Keratinocyte (primary cell): ENCODE measurements around the gene MRGPRF. TPM values are rescaled to one million over a fixed set of nuclear protein-coding genes. Genes with fewer than 3 reads are reported as not detected.
"Not testable (repeated sequence)": the region's sequence is repeated elsewhere in the genome, so short reads cannot be mapped to it uniquely, and the experiment has no call there.

Experiments
- DNase-seq: peaks from one replicate; pipeline ENCODE4 v3.0.0-alpha.2; 2011; ENCODE audit warnings: low read depth, missing footprints, low spot score
- FAIRE-seq: peaks from 2 replicates; lab custom pipeline; 2011; peaks lifted over from hg19 to GRCh38; lab: Jason Lieb, UNC
- H2AFZ ChIP-seq: 2 replicates; pipeline ENCODE4 v1.6.0; 2012; ENCODE audit warnings: low read length, control low read depth, inconsistent platforms; ENCODE audit not compliant: control insufficient read depth
- H3K27ac ChIP-seq: 2 replicates; pipeline ENCODE4 v1.5.1; 2011; ENCODE audit warnings: low read length; ENCODE audit not compliant: control insufficient read depth, insufficient read depth
- H3K27me3 ChIP-seq: 3 replicates; pipeline ENCODE4 v1.6.0; 2011; ENCODE audit warnings: low read length; ENCODE audit not compliant: control insufficient read depth, insufficient read depth; ENCODE audit errors: extremely low read depth
- H3K36me3 ChIP-seq, 2 experiments: 2 replicates in 1 of 2; 3 replicates in 1 of 2; pipeline ENCODE4 v1.5.1; 2011; ENCODE audit warnings: low read length in 2 of 2, mild to moderate bottlenecking in 1 of 2; ENCODE audit not compliant: control insufficient read depth in 2 of 2, insufficient read depth in 2 of 2; ENCODE audit errors: extremely low read depth in 1 of 2
- H3K4me1 ChIP-seq: 3 replicates; pipeline ENCODE4 v1.5.1; 2011; ENCODE audit warnings: low read length; ENCODE audit not compliant: control insufficient read depth, insufficient read depth; ENCODE audit errors: extremely low read depth
- H3K4me2 ChIP-seq: 3 replicates; pipeline ENCODE4 v1.6.0; 2011; ENCODE audit warnings: low read depth, low read length; ENCODE audit not compliant: control insufficient read depth, insufficient read depth; ENCODE audit errors: extremely low read depth
- H3K4me3 ChIP-seq, 3 experiments: fragments of 200-600 bp in 1 of 3; sonication (generic) in 1 of 3; 2 replicates in 2 of 3; 3 replicates in 1 of 3; pipeline ENCODE4 v1.5.1; 2011 to 2016; ENCODE audit warnings: low read length in 3 of 3, mild to moderate bottlenecking in 3 of 3, control low read depth in 2 of 3, inconsistent platforms in 1 of 3, low read depth in 1 of 3, mixed read lengths in 1 of 3, mixed run types in 1 of 3, moderate library complexity in 1 of 3; ENCODE audit not compliant: control insufficient read depth in 2 of 3, insufficient read depth in 2 of 3; ENCODE audit errors: extremely low read depth in 1 of 3
- H3K79me2 ChIP-seq: 2 replicates; pipeline ENCODE4 v1.6.0; 2012; ENCODE audit warnings: low read length; ENCODE audit not compliant: control insufficient read depth, insufficient read depth
- H3K9ac ChIP-seq: 3 replicates; pipeline ENCODE4 v1.6.0; 2011; ENCODE audit warnings: low read length; ENCODE audit not compliant: control insufficient read depth, insufficient read depth; ENCODE audit errors: extremely low read depth
- H3K9me1 ChIP-seq: 3 replicates; pipeline ENCODE4 v1.6.0; 2011; ENCODE audit warnings: low read length; ENCODE audit not compliant: control insufficient read depth, insufficient read depth; ENCODE audit errors: extremely low read depth
- H3K9me3 ChIP-seq: 2 replicates; pipeline ENCODE4 v1.5.1; 2012; ENCODE audit warnings: low read depth, low read length; ENCODE audit not compliant: control insufficient read depth
- H4K20me1 ChIP-seq: 3 replicates; pipeline ENCODE4 v1.6.0; 2011; ENCODE audit warnings: low read length; ENCODE audit not compliant: control insufficient read depth, insufficient read depth; ENCODE audit errors: extremely low read depth
- CTCF ChIP-seq, 3 experiments: IDR thresholded peaks in 1 of 3; conservative IDR thresholded peaks in 1 of 3; optimal IDR thresholded peaks in 1 of 3; 2 replicates in 2 of 3; 3 replicates in 1 of 3; pipeline versions ENCODE3 to v1.5.1; 2011; ENCODE audit warnings: low read length in 3 of 3, mild to moderate bottlenecking in 3 of 3, moderate library complexity in 2 of 3, control low read depth in 1 of 3, inconsistent platforms in 1 of 3; ENCODE audit not compliant: insufficient read depth in 2 of 3; ENCODE audit errors: extremely low read depth in 1 of 3
- EZH2 ChIP-seq: IDR thresholded peaks from one replicate; pipeline ENCODE4 v1.6.1; 2012; ENCODE audit warnings: inconsistent platforms, mild to moderate bottlenecking, low read length, moderate library complexity
- dilution Hi-C: fragments of 300-500 bp; cut with MboI; formaldehyde crosslinking; loops from one replicate; pipeline ENCODE4 v1.7.0; 2020; ENCODE audit warnings: low sequenced_read_pairs; ENCODE audit not compliant: extremely low pct_ligation_motif_present
- polyA plus RNA-seq, 5 experiments: library from polyadenylated mRNA; depleted of rRNA in 3 of 5; stranded (reverse) in 3 of 5; stranded (forward) in 1 of 5; unstranded in 1 of 5; fragments of >200 nt; gene quantifications; 1 replicate in 1 of 5; 2 replicates in 3 of 5; 3 replicates in 1 of 5; pipeline versions ENCODE4 v1.2.1 to v1.2.3, GENCODE V29; 2011 to 2012; ENCODE audit warnings: missing spikeins in 2 of 5, low read depth in 1 of 5, low replicate concordance in 1 of 5

The MRGPRF gene
- polyA plus RNA-seq, 1 donor (not counting 4 experiments of a cell fraction or from before 2014, with no cell fraction given), result not detected

- TF ChIP-seq CTCF (optimal IDR thresholded peaks at IDR 0.05 in 1 of 3, IDR thresholded peaks at IDR 0.05 in 1 of 3, conservative IDR thresholded peaks at IDR 0.05 in 1 of 3; ENCODE audit: extremely low read depth in 1 of 3, insufficient read depth in 2 of 3, low read length in 3 of 3) (peak; percentile 13 to 52 (median 52)), EZH2 (no peak)
- Histone ChIP-seq H2AFZ (no peak overlapping the region), H3K9ac (no peak overlapping the region), H4K20me1 (no peaks in the 10 kb centered on the region), H3K27me3 (peaks cover 7% of the 10 kb centered on the region), H3K9me1 (no peaks in the 10 kb centered on the region), H3K9me3 (no peaks in the 10 kb centered on the region), H3K79me2 (no peaks in the 10 kb centered on the region), H3K4me1 (peaks cover 3% of the 10 kb centered on the region), H3K27ac (no peak overlapping the region), H3K4me2 (no peak overlapping the region), H3K4me3 (no peak overlapping the region), H3K36me3 (no peaks in the 10 kb centered on the region)
- FAIRE-seq, result no peak
- dilution Hi-C loops, result no loop called here
- no peak for DNase-seq
These were observed 12.2 kb downstream of the MRGPRF start for GRCh38 chr11:69000831-69001242.

- H3K27ac ChIP-seq, result no peak overlapping the region
- H3K9me3 ChIP-seq, result no peaks in the 10 kb centered on the region
- no peak overlapping the region for H3K9ac ChIP-seq
- H2AFZ ChIP-seq, result no peak overlapping the region
- FAIRE-seq (no peak), DNase-seq (no peak)
- no peak overlapping the region for H3K4me2 ChIP-seq
- no peaks in the 10 kb centered on the region for H3K79me2 ChIP-seq
- dilution Hi-C loops, result no loop called here
- no peaks in the 10 kb centered on the region for H4K20me1 ChIP-seq
- no peaks in the 10 kb centered on the region for H3K36me3 ChIP-seq
- no peaks in the 10 kb centered on the region for H3K9me1 ChIP-seq
- no peak for TF ChIP-seq EZH2
- no peak overlapping the region for H3K4me3 ChIP-seq
- peaks cover 7% of the 10 kb centered on the region for H3K27me3 ChIP-seq
- H3K4me1 ChIP-seq, result peaks cover 3% of the 10 kb centered on the region
These were observed 12.7 kb downstream of the MRGPRF start for GRCh38 chr11:69000391-69000790.

- H3K4me2 ChIP-seq, H4K20me1 ChIP-seq, H3K4me3 ChIP-seq, H3K9me3 ChIP-seq, H3K27me3 ChIP-seq, dilution Hi-C loops, H3K27ac ChIP-seq, H2AFZ ChIP-seq, H3K36me3 ChIP-seq, H3K9me1 ChIP-seq, H3K4me1 ChIP-seq, H3K9ac ChIP-seq, H3K79me2 ChIP-seq, FAIRE-seq, DNase-seq: not testable (repeated sequence)
These were observed 13.2 kb downstream of the MRGPRF start for GRCh38 chr11:68999748-69000355.
